GM08714 (cell line): Measurements from ENCODE around the gene MPPED1.

Source experiments
- H3K4me3 ChIP-seq: fragments of 200-500 bp; sonication (Bioruptor generic); 2 replicates; pipeline ENCODE4 v1.5.1; 2014; ENCODE audit warnings: mild to moderate bottlenecking, low read length, inconsistent platforms
- ZNF274 ChIP-seq: IDR thresholded peaks from 2 replicates; pipeline ENCODE4 v1.6.1; 2012; ENCODE audit warnings: mild to moderate bottlenecking, low read depth, low read length

Gene MPPED1

DNA sequence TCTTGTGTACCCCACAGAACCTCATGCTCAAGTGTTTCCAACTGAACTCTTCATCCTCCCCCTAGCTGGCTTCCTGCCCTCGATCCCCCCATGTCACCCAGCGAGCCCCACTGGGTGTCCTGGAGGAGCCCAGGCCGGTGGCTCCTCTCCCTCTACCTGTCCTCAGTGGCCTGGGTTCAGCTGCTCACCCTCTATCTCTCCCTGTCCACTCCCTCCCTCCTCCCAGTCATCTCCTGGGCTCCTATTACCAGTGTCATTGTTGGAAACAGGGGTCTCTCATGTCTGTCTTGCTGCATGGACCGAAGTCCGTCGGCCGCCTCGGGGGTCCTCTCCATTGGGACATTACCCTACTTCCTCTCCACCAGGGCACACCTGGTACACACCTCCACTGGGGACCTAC lies 12.9 kb upstream of the MPPED1 start:
- H3K4me3 ChIP-seq, result no peak overlapping the region

DNA sequence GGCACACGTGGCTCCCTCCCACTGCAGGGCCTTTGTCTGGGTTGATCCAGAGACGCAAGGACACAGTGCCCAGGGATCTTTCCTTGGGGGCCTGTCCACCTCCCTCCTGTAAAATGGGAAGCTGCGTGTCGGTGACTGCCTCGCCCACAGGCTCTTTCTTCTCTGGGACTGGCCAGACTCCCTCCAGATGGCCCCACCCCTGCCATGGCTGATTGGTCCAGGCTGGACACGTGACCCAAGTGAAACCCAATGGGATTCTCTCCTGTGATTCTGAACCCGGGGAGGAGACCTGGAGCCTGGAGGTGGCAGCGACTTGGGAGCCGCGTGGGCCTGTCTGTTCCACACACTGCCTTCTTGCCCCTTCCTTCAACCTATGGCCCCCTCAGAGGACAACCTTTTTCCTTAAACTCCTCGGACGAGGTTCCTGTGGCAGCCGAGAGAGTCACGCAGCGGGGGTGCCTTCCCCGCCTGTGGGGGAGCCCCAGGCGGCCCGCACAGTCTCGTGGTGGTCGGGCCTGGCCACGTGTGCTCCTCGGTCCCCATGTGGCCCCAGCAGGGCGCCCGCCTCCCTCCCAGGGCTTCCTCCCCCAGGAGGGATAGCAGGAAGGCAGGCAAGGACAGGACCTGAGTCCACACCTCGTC lies 12.4 kb upstream of the MPPED1 start:
- no peak for TF ChIP-seq ZNF274
- no peak overlapping the region for H3K4me3 ChIP-seq

More for the DNA sequence above, 12.9 kb upstream of the MPPED1 start:
- TF ChIP-seq ZNF274, result no peak

DNA sequence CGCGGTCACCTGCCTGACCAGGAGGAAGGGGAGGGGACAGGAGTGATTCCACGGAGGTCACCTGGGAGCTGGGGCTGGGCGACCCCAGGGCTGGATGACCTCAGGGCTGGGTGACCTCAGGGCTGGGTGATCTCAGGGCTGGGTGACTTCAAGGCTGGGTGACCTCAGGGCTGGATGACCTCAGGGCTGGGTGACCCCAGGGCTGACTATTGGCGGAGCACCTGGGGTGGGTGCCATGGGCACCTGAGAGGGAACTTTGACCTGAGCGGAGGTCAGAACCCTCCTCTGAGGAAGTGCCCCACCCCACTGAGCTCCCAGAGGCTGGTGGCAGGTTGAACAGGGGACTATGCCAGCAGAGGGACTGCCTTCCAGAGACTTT lies 11.8 kb upstream of the MPPED1 start:
- TF ChIP-seq ZNF274, result no peak
- H3K4me3 ChIP-seq, result no peak overlapping the region

DNA sequence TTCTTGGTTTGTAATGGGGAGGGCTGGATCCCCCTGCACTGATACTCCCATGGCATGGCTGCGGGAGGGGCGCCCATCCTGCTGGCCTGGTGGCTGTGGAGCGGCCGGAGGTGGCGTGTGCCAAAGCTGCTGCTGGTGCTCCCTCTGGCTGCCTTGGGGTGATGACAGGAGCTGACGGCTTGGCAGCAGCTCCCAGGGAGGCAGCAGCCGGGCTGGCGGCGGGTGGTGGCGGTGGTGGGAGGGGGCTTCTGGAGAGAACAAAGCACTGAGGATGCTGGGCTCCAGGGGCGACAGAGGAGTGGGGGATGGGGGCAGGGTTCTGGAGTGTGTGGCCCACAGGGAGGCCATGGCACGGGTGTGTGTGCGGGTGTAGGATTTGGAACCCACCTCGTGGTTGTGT lies 11.4 kb upstream of the MPPED1 start:
- TF ChIP-seq ZNF274, result no peak
- H3K4me3 ChIP-seq, result no peak overlapping the region

DNA sequence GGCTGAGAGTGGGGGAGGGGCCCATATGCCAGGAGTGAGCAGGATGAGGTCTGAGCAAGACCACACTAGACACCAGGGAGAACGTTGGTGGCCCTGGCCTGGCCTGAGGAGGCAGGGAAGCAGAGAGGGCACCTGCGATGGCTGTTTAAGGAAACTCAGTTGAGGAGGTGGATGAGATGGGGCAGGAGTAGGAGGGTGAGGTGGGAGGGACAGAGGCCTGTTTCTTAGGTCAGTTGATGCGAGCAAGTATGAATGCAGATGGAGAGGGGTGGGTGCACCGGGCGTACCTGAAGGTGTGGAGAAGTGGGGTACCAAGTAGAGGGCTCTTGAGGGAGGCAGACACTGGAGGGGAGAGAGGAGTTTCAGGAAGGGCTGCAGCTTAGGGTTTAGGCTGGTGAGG lies 10.6 kb upstream of the MPPED1 start:
- no peak for TF ChIP-seq ZNF274
- H3K4me3 ChIP-seq, result no peak overlapping the region

DNA sequence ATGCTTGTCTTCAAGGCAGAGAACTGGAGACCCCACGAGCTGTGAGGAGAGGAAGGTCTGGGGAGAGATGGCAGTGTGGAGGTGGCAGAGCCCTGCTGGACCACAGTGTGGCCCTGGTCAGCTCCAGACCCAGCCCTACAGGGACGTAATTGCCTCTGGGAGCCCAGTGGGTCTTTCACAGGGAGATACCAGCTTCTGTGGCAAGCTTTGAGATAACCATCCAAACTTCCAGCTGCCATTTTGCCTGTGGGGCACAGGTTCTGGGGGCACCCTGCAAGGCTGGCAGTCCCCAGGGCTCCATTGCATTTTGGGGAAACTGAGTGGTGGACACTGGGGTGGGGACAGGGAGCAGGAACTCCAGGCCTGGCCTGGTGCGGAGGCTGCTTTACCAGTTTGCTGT lies 10.2 kb upstream of the MPPED1 start:
- no peak overlapping the region for H3K4me3 ChIP-seq
- TF ChIP-seq ZNF274, result no peak

DNA sequence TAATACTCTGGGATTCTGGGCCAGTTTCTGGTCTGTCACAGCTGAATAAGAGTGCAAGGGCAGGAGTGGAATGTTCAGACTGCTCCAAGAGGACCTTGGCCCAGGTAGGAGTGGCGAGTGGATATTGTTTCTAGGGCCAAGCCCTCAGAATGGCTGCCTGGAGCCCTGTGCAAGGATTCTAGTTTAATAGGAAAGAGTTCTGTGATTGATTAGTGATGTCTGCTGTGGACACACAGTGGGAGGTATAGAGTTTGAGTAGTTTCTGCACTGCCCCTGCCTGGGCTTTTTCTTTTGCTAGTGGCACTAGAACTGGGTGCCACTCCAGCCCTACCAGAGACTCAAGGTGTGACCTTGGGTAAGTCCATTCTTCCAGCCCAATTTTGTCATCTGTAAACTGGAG lies 9.7 kb upstream of the MPPED1 start:
- no peak for TF ChIP-seq ZNF274
- no peak overlapping the region for H3K4me3 ChIP-seq

DNA sequence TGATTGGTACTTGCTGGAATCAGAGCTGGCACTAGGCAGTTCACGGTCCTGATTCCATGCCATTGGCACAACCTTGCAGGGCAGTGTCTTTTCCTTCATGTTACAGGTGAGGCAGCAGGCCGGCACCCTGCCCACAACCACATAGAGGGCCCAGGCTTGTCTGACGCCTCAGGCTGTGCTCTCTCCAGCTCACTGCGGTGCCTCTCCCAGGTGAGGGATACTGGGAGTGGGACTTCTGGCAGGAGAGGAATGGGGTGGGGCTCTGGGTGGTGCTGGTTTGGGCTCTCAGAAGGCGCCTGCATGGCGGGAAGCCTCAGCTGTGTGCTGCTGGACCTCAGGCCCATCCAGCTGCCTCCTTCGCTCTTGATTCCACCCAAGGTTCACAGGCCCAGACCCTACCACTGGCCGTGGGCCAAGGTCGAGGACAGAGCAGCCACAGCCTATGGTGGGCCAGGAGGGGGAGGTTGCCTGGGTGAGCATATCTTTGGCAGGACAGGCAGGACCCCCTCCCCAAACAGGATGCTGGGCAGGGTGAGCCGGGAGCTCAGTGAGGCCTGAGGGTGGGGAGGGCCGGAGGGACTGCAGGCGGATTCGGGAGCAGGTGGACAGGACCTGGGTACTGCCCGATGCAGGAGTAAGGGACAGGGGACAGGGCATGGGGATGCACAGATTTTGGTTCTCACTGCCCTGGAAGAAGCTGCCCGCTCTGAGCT lies 7.0 kb upstream of the MPPED1 start:
- TF ChIP-seq ZNF274, result no peak

DNA sequence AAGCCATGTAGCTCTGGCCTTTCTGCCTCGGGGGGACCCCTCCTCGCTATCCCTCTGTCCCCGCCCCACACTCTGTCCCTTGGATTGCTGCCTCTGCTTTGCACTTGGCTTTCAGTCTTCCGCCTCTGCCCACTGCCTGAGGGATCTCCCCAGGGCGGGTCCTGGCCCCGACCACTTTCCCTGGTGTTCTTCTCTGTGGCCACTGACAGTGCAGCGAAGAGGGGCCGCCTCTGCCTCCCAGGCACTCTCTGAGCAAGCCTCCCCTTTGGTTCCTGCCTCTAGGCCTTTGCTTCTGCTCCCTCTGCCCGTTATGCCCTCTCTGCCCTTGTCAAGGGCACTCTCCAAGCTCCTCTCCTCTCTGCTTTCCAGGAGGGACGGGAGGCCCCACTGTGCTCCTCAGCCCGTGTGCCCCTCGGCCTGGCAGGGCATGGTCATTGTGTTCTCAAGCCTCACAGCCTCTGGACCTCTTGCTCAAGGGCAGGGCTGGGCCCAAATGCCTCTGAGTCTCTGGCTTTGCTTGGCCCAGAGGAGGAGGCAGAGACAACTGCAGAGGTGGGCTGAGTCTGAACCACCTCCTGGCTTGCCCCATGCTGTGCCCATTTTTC lies 5.5 kb upstream of the MPPED1 start:
- TF ChIP-seq ZNF274, result no peak

More for the DNA sequence above, 7.0 kb upstream of the MPPED1 start:
- H3K4me3 ChIP-seq, result no peak overlapping the region

DNA sequence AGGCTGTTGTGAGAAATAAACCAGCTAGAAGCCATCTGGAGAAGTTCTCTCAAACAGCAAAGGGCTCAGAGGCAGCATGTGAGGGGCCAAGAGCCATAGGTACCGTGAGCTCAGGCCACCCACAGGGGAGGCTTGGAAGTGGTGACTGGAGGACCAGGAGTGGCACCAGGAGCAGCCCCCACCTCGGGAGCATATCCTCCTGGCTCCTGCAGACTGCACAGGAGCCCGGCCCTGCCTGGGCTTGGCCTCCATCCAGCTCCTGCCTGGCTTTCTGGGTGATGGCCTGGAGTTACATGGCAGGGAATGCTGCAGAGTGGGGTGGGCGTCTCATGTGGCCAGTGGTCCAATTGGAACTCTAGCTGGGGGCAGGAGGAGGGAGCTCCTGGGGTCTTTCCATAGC lies 4.2 kb upstream of the MPPED1 start:
- H3K4me3 ChIP-seq, result no peak overlapping the region
- TF ChIP-seq ZNF274, result no peak

More for the DNA sequence above, 5.5 kb upstream of the MPPED1 start:
- H3K4me3 ChIP-seq, result no peak overlapping the region

DNA sequence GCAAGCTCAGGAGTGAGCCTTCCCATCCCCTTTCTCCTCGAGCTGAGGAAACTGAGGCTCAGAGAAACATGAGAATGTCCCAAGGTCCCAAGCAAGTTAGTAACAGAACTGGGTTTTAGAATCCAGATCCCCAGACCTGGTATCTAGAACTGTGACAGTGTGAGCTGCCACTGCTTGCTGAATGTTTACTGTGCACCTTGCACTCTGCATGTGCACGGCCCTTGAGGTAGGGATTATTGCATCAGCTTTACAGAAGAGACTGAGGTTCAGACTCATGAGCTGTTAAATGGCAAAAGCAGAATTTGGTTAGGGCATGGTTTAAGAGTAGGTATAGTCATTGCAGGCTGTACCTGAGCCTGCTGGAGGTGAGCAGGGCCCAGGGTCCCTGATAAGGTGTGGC lies 3.8 kb upstream of the MPPED1 start:
- H3K4me3 ChIP-seq, result no peak overlapping the region
- no peak for TF ChIP-seq ZNF274

DNA sequence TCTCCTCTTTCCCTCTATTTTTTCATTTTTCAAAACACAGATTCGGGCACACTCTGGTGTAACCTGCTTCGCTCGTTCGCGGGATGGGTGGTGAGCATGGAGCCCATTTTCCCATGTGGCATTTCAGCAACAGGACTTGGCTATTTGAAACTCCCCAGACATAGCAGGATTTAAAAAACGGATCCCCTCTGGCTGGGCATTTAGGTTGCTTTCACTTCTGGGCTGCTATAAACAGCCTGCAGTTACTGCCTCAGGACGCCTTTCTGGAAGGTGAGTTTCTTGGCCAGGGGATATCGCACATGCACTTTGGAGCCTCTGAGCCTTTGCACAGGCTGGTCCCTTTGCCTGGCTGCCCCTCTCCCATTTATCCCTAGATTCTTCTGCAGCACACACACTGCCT lies 2.8 kb upstream of the MPPED1 start:
- no peak for TF ChIP-seq ZNF274
- H3K4me3 ChIP-seq, result no peak overlapping the region

DNA sequence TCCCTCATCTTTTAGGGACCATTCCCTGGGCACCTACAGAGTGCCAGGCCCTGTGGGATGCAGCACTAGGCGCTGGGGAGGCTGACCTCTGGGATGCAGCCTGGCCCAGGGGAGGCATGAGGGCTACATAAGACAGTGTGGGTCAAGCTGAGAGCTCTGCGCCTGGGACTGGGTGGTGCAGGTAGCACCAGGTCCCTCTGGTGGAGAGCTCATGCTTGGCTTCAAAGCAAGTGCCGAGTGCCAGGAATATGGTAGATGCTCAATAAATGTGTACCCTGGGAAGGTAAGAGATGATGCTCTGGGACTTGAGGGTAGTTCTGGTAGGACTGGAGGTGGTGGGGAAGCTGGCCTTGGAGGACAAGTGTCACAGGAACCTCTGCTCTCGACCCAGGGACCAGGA lies 2.0 kb upstream of the MPPED1 start:
- TF ChIP-seq ZNF274, result no peak
- no peak overlapping the region for H3K4me3 ChIP-seq

DNA sequence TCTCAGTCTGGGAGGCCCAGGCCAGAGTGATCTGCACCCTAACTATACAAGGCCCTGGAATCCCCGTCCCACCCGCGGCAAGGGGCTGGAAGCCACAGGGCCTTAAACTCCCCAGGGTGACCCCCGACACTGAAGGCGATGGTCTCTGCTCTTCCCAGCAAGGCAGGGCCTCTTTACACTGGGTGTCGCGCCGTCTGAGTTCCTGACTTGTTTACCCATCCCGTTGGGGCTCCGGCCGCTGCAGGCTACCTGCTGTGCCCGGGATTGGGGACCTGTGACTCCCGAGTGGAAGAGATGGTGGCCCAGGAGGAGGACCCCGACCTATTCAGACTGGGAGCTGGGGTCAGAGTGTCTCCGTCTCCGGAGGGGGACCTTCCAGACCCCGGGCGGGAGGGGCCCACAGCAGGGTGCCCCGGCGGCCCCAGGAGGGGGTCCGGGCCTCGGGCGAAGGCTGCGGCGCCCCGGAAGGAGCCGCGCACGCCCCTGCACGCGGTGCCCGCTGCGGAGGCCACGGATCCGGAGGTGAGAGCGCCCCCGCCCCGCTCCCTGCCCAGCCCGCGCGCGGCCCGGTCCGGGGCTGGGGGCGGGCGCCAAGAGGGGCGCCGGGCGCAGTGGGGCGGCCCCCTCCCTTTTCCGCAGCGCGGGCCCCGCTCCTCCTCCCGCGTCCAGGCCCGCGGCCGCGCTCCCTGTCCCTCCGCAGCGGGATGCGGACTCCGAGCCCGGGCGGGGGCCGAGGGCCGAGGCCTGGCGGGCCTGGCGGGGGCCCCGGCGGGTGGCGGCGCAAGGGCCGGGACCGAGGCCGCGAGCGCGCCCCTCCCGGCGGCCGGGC lies 560 bp upstream of the MPPED1 start:
- H3K4me3 ChIP-seq, result no peak overlapping the region
- TF ChIP-seq ZNF274, result no peak
